Measurements from ENCODE around the gene MRPS26.

MRPS26 gene

GRCh38 chr20:3094848-3095629, 49.2 kb downstream of the MRPS26 start:
- H3K27me3 ChIP-seq = no peaks in the 10 kb centered on the region; the same call in 1 of the 2 replicates
- no peaks in the 10 kb centered on the region for H3K36me3 ChIP-seq
- H3K4me3 ChIP-seq (ENCODE audit: low read depth, low read length) = no peak overlapping the region
- H3K9me3 ChIP-seq = no peaks in the 10 kb centered on the region
- DNase-seq = no peak
- no peak for TF ChIP-seq CTCF (IDR thresholded peaks at IDR 0.05; ENCODE audit: low read depth, low read length)
- no peaks in the 10 kb centered on the region; the same call in 1 of the 2 replicates for H3K4me1 ChIP-seq

Measured in BE2C (cell line).